Left ventricle myocardium inferior (tissue), 1 donor: ENCODE data around the gene ANKH. TPM values are rescaled to one million over a fixed set of nuclear protein-coding genes. Genes with fewer than 3 reads are reported as not detected.

ENCODE experiments used
- DNase-seq: peaks from one replicate; pipeline ENCODE4 v3.0.0-alpha.2; 2020
- H3K27ac ChIP-seq: fragments of 200-600 bp; replicated peaks from 2 replicates; pipeline ENCODE4 v1.8.0; 2021
- H3K27me3 ChIP-seq: fragments of 200-600 bp; 2 replicates; pipeline ENCODE4 v1.8.0; 2021; ENCODE audit warnings: low read depth
- H3K36me3 ChIP-seq: fragments of 200-600 bp; 2 replicates; pipeline ENCODE4 v1.8.0; 2021
- H3K4me1 ChIP-seq: fragments of 200-600 bp; 2 replicates; pipeline ENCODE4 v1.8.0; 2021
- H3K4me3 ChIP-seq: fragments of 200-600 bp; 2 replicates; pipeline ENCODE4 v1.8.0; 2021; ENCODE audit warnings: mild to moderate bottlenecking, moderate library complexity
- H3K9me3 ChIP-seq: fragments of 200-600 bp; replicated peaks from 2 replicates; pipeline ENCODE4 v1.8.0; 2021
- intact Hi-C: fragments of 100-400 bp; cut with micrococcal nuclease; formaldehyde crosslinking; loops from one replicate; pipeline ENCODE4 v1.11.0; 2022
- total RNA-seq: library from RNA; stranded (reverse); fragmentation: NEBNext Ultra II Directional; extraction: Animal tissue kit (Norgen Biotek cat#: 25700); gene quantifications from one replicate; pipeline ENCODE4 v1.2.1, GENCODE V29; 2021
- TF ChIP-seq, protein P1 (sequence below): fragments of 200-600 bp; IDR thresholded peaks from 2 replicates; pipeline ENCODE4 v1.8.0; 2021; ENCODE audit warnings: antibody characterized with exemption, mild to moderate bottlenecking, borderline replicate concordance
- donor health status: DM: no; HTN: yes; CAD: no; lungs with severe emphysema.

Gene ANKH
- total RNA-seq, 1 donor from 2014 or later: 227 TPM

DNA sequence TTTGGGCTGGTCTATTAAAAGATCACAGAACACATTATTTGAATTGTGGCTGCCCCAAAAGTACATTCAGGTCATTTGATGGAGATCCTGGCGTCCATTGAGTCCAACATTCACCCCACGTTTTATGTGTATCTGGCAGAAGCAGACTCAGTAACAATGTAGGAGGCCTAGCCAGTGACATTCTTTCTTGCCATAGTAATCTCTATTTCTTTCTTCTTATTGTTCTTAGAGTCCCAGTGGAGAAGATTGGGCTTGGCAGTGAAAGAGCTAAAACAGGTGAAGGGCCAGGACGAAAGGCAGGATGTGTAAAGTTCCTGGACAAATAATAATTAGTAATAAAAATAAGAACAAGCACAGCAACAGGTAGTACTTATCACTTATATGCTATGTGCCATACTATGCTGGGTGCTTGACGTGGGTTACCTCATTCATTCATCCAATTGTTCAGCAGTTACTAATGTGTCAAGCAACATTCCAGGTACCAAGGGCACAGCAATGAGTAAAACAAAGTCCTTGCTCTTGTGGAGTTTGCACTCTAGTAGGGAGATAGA lies 12.6 kb upstream of the ANKH start:
- Histone ChIP-seq H3K27ac (peak overlapping the region; percentile 52), H3K4me3 (no peak overlapping the region), H3K36me3 (no peaks in the 10 kb centered on the region), H3K4me1 (peaks cover 39% of the 10 kb centered on the region), H3K9me3 (no peaks in the 10 kb centered on the region), H3K27me3 (no peaks in the 10 kb centered on the region)
- intact Hi-C loops: no loop called here
- TF ChIP-seq, protein P1, sequence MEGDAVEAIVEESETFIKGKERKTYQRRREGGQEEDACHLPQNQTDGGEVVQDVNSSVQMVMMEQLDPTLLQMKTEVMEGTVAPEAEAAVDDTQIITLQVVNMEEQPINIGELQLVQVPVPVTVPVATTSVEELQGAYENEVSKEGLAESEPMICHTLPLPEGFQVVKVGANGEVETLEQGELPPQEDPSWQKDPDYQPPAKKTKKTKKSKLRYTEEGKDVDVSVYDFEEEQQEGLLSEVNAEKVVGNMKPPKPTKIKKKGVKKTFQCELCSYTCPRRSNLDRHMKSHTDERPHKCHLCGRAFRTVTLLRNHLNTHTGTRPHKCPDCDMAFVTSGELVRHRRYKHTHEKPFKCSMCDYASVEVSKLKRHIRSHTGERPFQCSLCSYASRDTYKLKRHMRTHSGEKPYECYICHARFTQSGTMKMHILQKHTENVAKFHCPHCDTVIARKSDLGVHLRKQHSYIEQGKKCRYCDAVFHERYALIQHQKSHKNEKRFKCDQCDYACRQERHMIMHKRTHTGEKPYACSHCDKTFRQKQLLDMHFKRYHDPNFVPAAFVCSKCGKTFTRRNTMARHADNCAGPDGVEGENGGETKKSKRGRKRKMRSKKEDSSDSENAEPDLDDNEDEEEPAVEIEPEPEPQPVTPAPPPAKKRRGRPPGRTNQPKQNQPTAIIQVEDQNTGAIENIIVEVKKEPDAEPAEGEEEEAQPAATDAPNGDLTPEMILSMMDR: no peak
- no peak for DNase-seq

DNA sequence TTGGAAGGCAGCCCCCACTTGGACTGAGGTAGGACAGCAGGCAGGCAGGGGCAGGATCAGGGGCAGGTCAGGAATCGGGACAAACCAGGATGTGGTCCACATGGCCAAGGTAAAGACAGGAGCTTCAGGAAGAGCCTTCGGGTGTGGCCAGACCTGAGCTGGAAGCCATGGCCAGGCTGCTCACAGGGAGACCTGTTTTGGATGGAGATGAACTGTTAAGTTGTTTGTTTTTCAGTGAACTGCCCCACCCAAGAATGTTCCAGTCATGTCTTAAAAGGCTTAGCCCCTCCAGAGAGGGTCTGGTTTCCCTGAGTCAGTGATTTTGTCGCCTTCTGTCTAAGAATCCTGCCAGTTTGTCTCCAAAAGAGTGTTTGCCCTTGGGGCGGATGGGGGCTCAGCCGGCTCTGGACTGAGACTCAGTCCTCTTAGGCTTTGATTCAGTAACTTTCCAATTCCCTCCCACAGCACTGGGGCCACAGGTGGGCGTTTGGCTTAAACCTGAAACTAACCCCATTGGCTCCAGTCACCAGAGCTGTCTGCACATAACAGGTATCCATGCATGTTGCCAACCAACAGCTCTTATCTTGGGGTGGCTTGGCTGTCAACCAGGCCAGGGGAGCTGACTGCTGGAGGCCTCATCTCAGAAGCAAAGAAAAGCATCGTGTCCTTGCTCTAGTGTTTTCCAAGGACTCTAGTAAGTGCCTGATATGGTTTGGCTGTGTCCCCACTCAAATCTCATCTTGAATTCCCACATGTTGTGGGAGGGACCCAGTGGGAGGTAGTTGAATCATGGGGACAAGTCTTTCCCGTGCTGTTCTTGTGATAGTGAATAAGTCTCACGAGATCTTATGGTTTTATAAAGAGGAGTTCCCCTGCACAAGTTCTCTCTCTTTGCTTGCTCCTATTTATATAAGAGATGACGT lies 11.3 kb upstream of the ANKH start:
- TF ChIP-seq, protein P1: no peak
- no peak overlapping the region for H3K4me3 ChIP-seq
- intact Hi-C loops: no loop called here
- no peaks in the 10 kb centered on the region for H3K27me3 ChIP-seq
- H3K9me3 ChIP-seq: no peaks in the 10 kb centered on the region
- H3K36me3 ChIP-seq: no peaks in the 10 kb centered on the region
- H3K27ac ChIP-seq: peak overlapping the region; percentile 52
- DNase-seq: peak; percentile 51
- H3K4me1 ChIP-seq: peaks cover 39% of the 10 kb centered on the region

DNA sequence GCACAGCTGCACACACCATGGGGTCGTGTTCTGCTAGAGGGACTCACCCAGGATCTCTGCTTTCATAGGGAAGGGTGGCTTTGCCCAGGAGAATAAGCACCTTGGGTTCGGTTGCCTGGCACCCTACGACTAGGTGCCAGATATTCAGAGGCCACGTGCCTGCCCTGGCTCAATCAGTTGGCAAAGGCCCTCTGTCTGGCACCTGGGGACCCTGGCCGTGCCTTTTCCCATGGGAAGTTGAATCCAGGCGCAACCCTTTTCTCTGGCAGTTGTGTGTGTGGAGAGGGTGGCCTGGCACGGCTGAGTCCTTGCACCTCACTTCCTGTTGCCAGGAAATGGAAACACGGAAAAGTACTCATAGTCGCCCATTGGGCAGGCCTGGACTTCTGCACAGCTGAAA lies 10.2 kb upstream of the ANKH start:
- intact Hi-C loops: no loop called here
- TF ChIP-seq, protein P1: no peak
- Histone ChIP-seq H3K9me3 (no peaks in the 10 kb centered on the region), H3K4me3 (no peak overlapping the region), H3K4me1 (peaks cover 39% of the 10 kb centered on the region), H3K27me3 (no peaks in the 10 kb centered on the region), H3K27ac (no peak overlapping the region), H3K36me3 (no peaks in the 10 kb centered on the region)
- DNase-seq: no peak

DNA sequence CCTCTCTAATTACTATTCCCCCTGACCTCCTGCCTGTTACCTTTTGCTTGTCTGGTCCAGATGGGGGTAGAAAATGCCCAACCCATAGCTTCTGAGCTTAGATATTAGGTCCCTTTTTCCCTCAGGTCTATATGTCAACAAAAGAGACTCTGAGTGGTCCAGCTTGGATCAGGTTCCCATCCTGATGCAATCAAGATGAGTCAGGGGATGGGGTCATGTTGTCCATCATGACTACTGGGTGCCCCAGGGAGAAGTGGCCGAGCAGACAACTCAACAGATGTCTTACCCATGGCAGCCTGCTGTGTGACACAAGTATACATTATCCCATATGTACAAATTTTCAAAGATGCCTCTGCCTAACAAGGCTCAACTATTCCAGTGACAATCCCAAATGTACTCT lies 9.1 kb upstream of the ANKH start:
- Histone ChIP-seq H3K27ac (no peak overlapping the region), H3K36me3 (no peaks in the 10 kb centered on the region), H3K4me3 (no peak overlapping the region), H3K27me3 (no peaks in the 10 kb centered on the region), H3K9me3 (no peaks in the 10 kb centered on the region), H3K4me1 (peaks cover 39% of the 10 kb centered on the region)
- intact Hi-C loops: no loop called here
- no peak for DNase-seq
- TF ChIP-seq, protein P1: no peak

DNA sequence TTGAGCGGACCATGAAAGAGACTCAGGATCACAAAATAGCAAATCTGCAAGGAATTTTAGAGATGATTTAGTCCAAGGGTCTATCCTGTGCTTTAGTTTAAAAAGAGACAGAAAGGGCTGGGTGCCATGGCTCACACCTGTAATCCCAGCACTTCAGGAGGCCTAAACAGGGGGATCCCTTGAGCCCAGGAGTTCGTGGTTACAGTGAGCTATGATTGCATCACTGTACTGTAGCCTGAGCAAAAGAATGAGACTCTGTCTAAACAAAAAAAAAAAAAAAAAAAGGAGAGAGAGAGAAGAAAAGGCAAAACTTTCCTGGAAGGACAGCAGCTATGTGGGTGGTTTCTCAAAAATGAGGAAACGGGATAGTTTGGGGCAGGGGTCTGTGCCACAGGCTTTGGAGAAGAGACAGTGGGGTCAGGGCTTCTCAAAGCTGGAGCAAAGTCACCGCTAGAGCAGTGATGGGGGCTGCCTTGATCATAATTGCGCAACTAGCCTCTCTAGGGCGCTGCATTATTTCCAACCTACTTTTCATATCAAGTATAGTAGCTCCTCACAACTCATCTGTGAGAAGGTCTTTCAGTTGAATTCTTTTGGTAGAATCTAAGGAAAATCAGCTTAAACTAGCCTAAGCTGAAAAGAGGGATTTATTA lies 8.5 kb upstream of the ANKH start:
- Histone ChIP-seq H3K9me3 (no peaks in the 10 kb centered on the region), H3K27ac (no peak overlapping the region), H3K36me3 (no peaks in the 10 kb centered on the region), H3K27me3 (no peaks in the 10 kb centered on the region), H3K4me1 (peaks cover 39% of the 10 kb centered on the region), H3K4me3 (no peak overlapping the region)
- DNase-seq: no peak
- TF ChIP-seq, protein P1: no peak
- intact Hi-C loops: loop anchor here (10.0 kb wide), 1 partner anchor 115 kb away; no protein-coding TSS in a partner anchor
